HepG2 (cell line): ENCODE data around the gene TTPAL. TPM values are rescaled to one million over a fixed set of nuclear protein-coding genes. Genes with fewer than 3 reads are reported as not detected.
A peak's percentile ranks its signal among the peaks of the same experiment; 100 is the strongest.

Experiments
- MAZ ChIP-seq, 2 experiments: sonication (generic) in 1 of 2; formaldehyde crosslinking in 1 of 2; IDR thresholded peaks; 2 replicates each; pipeline versions ENCODE4 v1.5.0 to v1.6.1; 2012 to 2020; ENCODE audit warnings: low read depth in 2 of 2, mild to moderate bottlenecking in 2 of 2, borderline replicate concordance in 1 of 2, improper control_type of control experiment in 1 of 2, low read length in 1 of 2, missing genetic modification reagents in 1 of 2, moderate library complexity in 1 of 2
- MTF2 ChIP-seq: sonication (generic); formaldehyde crosslinking; IDR thresholded peaks from 2 replicates; pipeline ENCODE4 v1.5.0; 2020; ENCODE audit warnings: missing genetic modification reagents, borderline replicate concordance
- MYNN ChIP-seq: sonication (generic); formaldehyde crosslinking; IDR thresholded peaks from 2 replicates; pipeline ENCODE4 v1.4.0; 2020; ENCODE audit warnings: mild to moderate bottlenecking, low read depth, missing genetic modification reagents
- NCOA5 ChIP-seq: sonication (generic); formaldehyde crosslinking; IDR thresholded peaks from 2 replicates; pipeline ENCODE4 v1.4.0; 2020; ENCODE audit warnings: missing genetic modification reagents
- NFATC3 ChIP-seq: sonication (generic); formaldehyde crosslinking; IDR thresholded peaks from 2 replicates; pipeline ENCODE4 v1.5.1; 2020; ENCODE audit warnings: mild to moderate bottlenecking, missing genetic modification reagents
- POLR2AphosphoS2 ChIP-seq: IDR thresholded peaks from 2 replicates; pipeline ENCODE4 v1.6.1; 2011; ENCODE audit warnings: low read depth, low read length, improper control_type of control experiment
- SCMH1 ChIP-seq: sonication (generic); formaldehyde crosslinking; IDR thresholded peaks from 2 replicates; pipeline ENCODE4 v1.9.0; 2021; ENCODE audit warnings: missing genetic modification reagents, mild to moderate bottlenecking, borderline replicate concordance
- SMAD9 ChIP-seq: sonication (generic); formaldehyde crosslinking; IDR thresholded peaks from 2 replicates; pipeline ENCODE4 v1.5.1; 2020; ENCODE audit warnings: mild to moderate bottlenecking, missing genetic modification reagents
- SYNCRIP ChIP-seq: fragments of 200-400 bp; formaldehyde crosslinking; IDR thresholded peaks from 2 replicates; pipeline ENCODE4 v1.6.1; 2018; ENCODE audit warnings: mild to moderate bottlenecking, low read depth, low read length; ENCODE audit not compliant: insufficient read depth
- ZMYM2 ChIP-seq: sonication (generic); formaldehyde crosslinking; IDR thresholded peaks from 2 replicates; pipeline ENCODE4 v1.8.0; 2022; ENCODE audit warnings: mild to moderate bottlenecking, missing genetic modification reagents
- ZNF446 ChIP-seq: sonication (generic); formaldehyde crosslinking; IDR thresholded peaks from 2 replicates; pipeline ENCODE4 v1.5.0; 2020; ENCODE audit warnings: mild to moderate bottlenecking, missing genetic modification reagents
- ZNF468 ChIP-seq: sonication (generic); formaldehyde crosslinking; IDR thresholded peaks from 2 replicates; pipeline ENCODE4 v1.8.0; 2022; ENCODE audit warnings: mild to moderate bottlenecking, moderate library complexity, missing genetic modification reagents
- ZNF556 ChIP-seq: sonication (generic); formaldehyde crosslinking; IDR thresholded peaks from 2 replicates; pipeline ENCODE4 v1.4.0; 2020; ENCODE audit warnings: mild to moderate bottlenecking, missing genetic modification reagents, borderline replicate concordance
- ZSCAN21 ChIP-seq: sonication (generic); formaldehyde crosslinking; IDR thresholded peaks from 2 replicates; pipeline ENCODE4 v1.8.0; 2022; ENCODE audit warnings: mild to moderate bottlenecking, missing genetic modification reagents, moderate library complexity, borderline replicate concordance
- ZSCAN22 ChIP-seq: sonication (generic); formaldehyde crosslinking; IDR thresholded peaks from 2 replicates; pipeline ENCODE4 v1.4.0; 2020; ENCODE audit warnings: mild to moderate bottlenecking, missing genetic modification reagents
- polyA plus RNA-seq, 8 experiments: library from polyadenylated mRNA; depleted of rRNA in 3 of 8; stranded (reverse) in 7 of 8; unstranded in 1 of 8; fragments of >200 nt; fragmentation: Illumina TruSeq in 4 of 8; extraction: Trizol in 4 of 8; gene quantifications; 2 replicates each; pipeline versions ENCODE4 v1.2.1 to v1.2.3, GENCODE V29; 2011 to 2016; ENCODE audit warnings: low read depth in 4 of 8, missing spikeins in 1 of 8, mixed read lengths in 1 of 8; ENCODE audit not compliant: insufficient read depth in 1 of 8
- total RNA-seq, 5 experiments: library from RNA; depleted of rRNA; stranded (reverse); fragments of >200 nt; fragmentation: Illumina TruSeq; extraction: Trizol; gene quantifications; 2 replicates each; pipeline ENCODE4 v1.2.3, GENCODE V29; 2016; ENCODE audit warnings: low read depth in 1 of 5
- TF ChIP-seq, protein P1 (sequence below): sonication (generic); formaldehyde crosslinking; IDR thresholded peaks from 2 replicates; pipeline ENCODE4 v1.5.0; 2020; ENCODE audit warnings: missing genetic modification reagents
- TF ChIP-seq, protein P2 (sequence below): IDR thresholded peaks from 2 replicates; pipeline ENCODE4 v1.6.1; 2016; ENCODE audit warnings: low read depth, borderline replicate concordance
- TF ChIP-seq, protein P3 (sequence below): sonication (generic); formaldehyde crosslinking; IDR thresholded peaks from 2 replicates; pipeline ENCODE4 v1.9.0; 2022; ENCODE audit warnings: low read depth, missing genetic modification reagents
- TF ChIP-seq, protein P4 (sequence below): sonication (generic); formaldehyde crosslinking; IDR thresholded peaks from 2 replicates; pipeline ENCODE4 v1.5.1; 2020; ENCODE audit warnings: mild to moderate bottlenecking, missing genetic modification reagents, borderline replicate concordance
- TF ChIP-seq, protein P5 (sequence below): sonication (generic); formaldehyde crosslinking; IDR thresholded peaks from 2 replicates; pipeline ENCODE4 v1.4.0; 2020; ENCODE audit warnings: missing genetic modification reagents
- TF ChIP-seq, protein P6 (sequence below): sonication (generic); formaldehyde crosslinking; conservative IDR thresholded peaks from 2 replicates; pipeline ENCODE4 v1.4.0; 2020; ENCODE audit warnings: missing genetic modification reagents

The TTPAL gene
- total and polyA plus RNA-seq, 2 of the 13 experiments (the other 11 are each of a cell fraction or from before 2014, with no cell fraction given), result 4.3 to 18.8 TPM

DNA sequence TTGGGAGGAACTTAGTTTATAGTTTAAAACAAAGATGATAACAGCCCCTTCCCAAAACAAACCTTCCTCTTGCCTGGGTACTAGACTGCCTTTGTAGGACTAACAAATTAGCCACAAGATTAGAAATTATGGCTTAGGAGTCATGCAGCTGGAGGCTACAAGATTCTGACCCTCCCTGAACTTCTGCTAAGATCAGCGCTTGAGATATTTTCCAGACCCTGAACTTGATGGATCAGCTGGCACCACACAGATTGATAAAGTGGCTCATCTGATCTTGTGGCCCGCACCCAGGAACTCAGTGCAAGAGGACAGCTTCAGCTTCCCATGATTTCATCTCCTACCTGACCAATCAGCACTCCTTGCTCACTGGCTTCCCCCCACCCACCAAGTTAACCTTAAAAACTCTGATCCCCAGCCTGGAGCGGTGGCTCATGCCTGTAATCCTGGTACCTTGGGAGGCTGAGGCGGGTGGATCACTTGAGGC lies 52.1 kb downstream of the TTPAL start (continued):
- TF ChIP-seq MAZ (IDR thresholded peaks at IDR 0.05; ENCODE audit: borderline replicate concordance, low read depth, low read length), result peak; percentile 10; the same call in 1 of the 2 replicates
- peak; percentile 29; the same call in 1 of the 2 replicates for TF ChIP-seq MAZ (CRISPR knock-in tag; IDR thresholded peaks at IDR 0.05; ENCODE audit: low read depth)
- TF ChIP-seq, protein P1, sequence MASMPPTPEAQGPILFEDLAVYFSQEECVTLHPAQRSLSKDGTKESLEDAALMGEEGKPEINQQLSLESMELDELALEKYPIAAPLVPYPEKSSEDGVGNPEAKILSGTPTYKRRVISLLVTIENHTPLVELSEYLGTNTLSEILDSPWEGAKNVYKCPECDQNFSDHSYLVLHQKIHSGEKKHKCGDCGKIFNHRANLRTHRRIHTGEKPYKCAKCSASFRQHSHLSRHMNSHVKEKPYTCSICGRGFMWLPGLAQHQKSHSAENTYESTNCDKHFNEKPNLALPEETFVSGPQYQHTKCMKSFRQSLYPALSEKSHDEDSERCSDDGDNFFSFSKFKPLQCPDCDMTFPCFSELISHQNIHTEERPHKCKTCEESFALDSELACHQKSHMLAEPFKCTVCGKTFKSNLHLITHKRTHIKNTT (CRISPR knock-in tag), result no peak
- no peak for TF ChIP-seq MYNN (CRISPR knock-in tag)
- TF ChIP-seq ZSCAN22 (CRISPR knock-in tag), result no peak
- TF ChIP-seq SCMH1 (CRISPR knock-in tag), result no peak
- TF ChIP-seq SYNCRIP, result no peak
- no peak for TF ChIP-seq NCOA5 (CRISPR knock-in tag)
- no peak for TF ChIP-seq POLR2AphosphoS2
- TF ChIP-seq, protein P2, sequence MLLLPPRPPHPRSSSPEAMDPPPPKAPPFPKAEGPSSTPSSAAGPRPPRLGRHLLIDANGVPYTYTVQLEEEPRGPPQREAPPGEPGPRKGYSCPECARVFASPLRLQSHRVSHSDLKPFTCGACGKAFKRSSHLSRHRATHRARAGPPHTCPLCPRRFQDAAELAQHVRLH (CRISPR knock-in tag), result peak; percentile 57; the same call in 1 of the 2 replicates
- TF ChIP-seq, protein P3, sequence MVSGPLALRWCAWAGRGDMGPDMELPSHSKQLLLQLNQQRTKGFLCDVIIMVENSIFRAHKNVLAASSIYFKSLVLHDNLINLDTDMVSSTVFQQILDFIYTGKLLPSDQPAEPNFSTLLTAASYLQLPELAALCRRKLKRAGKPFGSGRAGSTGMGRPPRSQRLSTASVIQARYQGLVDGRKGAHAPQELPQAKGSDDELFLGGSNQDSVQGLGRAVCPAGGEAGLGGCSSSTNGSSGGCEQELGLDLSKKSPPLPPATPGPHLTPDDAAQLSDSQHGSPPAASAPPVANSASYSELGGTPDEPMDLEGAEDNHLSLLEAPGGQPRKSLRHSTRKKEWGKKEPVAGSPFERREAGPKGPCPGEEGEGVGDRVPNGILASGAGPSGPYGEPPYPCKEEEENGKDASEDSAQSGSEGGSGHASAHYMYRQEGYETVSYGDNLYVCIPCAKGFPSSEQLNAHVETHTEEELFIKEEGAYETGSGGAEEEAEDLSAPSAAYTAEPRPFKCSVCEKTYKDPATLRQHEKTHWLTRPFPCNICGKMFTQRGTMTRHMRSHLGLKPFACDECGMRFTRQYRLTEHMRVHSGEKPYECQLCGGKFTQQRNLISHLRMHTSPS (CRISPR knock-in tag), result no peak
- no peak for TF ChIP-seq ZNF446 (CRISPR knock-in tag)
- TF ChIP-seq ZNF556 (CRISPR knock-in tag), result no peak
- TF ChIP-seq ZNF468 (CRISPR knock-in tag), result no peak
- TF ChIP-seq, protein P4, sequence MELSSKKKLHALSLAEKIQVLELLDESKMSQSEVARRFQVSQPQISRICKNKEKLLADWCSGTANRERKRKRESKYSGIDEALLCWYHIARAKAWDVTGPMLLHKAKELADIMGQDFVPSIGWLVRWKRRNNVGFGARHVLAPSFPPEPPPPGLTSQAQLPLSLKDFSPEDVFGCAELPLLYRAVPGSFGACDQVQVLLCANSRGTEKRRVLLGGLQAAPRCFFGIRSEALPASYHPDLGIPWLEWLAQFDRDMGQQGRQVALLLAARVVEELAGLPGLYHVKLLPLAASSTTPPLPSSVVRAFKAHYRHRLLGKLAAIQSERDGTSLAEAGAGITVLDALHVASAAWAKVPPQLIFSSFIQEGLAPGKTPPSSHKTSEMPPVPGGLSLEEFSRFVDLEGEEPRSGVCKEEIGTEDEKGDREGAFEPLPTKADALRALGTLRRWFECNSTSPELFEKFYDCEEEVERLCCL (CRISPR knock-in tag), result no peak
- no peak for TF ChIP-seq SMAD9
- TF ChIP-seq, protein P5, sequence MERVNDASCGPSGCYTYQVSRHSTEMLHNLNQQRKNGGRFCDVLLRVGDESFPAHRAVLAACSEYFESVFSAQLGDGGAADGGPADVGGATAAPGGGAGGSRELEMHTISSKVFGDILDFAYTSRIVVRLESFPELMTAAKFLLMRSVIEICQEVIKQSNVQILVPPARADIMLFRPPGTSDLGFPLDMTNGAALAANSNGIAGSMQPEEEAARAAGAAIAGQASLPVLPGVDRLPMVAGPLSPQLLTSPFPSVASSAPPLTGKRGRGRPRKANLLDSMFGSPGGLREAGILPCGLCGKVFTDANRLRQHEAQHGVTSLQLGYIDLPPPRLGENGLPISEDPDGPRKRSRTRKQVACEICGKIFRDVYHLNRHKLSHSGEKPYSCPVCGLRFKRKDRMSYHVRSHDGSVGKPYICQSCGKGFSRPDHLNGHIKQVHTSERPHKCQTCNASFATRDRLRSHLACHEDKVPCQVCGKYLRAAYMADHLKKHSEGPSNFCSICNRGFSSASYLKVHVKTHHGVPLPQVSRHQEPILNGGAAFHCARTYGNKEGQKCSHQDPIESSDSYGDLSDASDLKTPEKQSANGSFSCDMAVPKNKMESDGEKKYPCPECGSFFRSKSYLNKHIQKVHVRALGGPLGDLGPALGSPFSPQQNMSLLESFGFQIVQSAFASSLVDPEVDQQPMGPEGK (CRISPR knock-in tag), result 0 out of 2 replicates have a peak, but pooled peaks have one; percentile 10
- TF ChIP-seq, protein P6, sequence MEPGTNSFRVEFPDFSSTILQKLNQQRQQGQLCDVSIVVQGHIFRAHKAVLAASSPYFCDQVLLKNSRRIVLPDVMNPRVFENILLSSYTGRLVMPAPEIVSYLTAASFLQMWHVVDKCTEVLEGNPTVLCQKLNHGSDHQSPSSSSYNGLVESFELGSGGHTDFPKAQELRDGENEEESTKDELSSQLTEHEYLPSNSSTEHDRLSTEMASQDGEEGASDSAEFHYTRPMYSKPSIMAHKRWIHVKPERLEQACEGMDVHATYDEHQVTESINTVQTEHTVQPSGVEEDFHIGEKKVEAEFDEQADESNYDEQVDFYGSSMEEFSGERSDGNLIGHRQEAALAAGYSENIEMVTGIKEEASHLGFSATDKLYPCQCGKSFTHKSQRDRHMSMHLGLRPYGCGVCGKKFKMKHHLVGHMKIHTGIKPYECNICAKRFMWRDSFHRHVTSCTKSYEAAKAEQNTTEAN (CRISPR knock-in tag), result 0 out of 2 replicates have a peak, but pooled peaks have one; percentile 68
- no peak for TF ChIP-seq ZSCAN21
- no peak for TF ChIP-seq NFATC3 (CRISPR knock-in tag)
- TF ChIP-seq ZMYM2 (CRISPR knock-in tag), result no peak
- peak; percentile 68 for TF ChIP-seq MTF2
